MM.1S (cell line): ENCODE data around the gene PADI1.
A peak's percentile ranks its signal among the peaks of the same experiment; 100 is the strongest.

Source experiments
- DNase-seq: peaks from one replicate; pipeline ENCODE4 v3.0.0-alpha.2; 2015
- H2AFZ ChIP-seq: fragments of 300-600 bp; sonication (generic); 2 replicates; pipeline ENCODE4 v1.6.0; 2016; ENCODE audit warnings: antibody characterized with exemption, low read length
- H3F3A ChIP-seq: fragments of 300-600 bp; sonication (generic); 2 replicates; pipeline ENCODE4 v1.6.1; 2016; ENCODE audit warnings: mild to moderate bottlenecking, antibody characterized with exemption, low read length, moderate library complexity, mixed read lengths; ENCODE audit not compliant: insufficient read depth
- H3K27ac ChIP-seq: fragments of 300-600 bp; sonication (generic); 2 replicates; pipeline ENCODE4 v1.5.1; 2016; ENCODE audit warnings: mild to moderate bottlenecking, low read length
- H3K27me3 ChIP-seq: fragments of 300-600 bp; sonication (generic); replicated peaks from 2 replicates; pipeline ENCODE4 v1.6.0; 2016; ENCODE audit warnings: low read length; ENCODE audit not compliant: insufficient read depth
- H3K36me3 ChIP-seq: fragments of 300-600 bp; sonication (generic); replicated peaks from 2 replicates; pipeline ENCODE4 v1.6.1; 2016; ENCODE audit warnings: mild to moderate bottlenecking, low read length, mixed read lengths; ENCODE audit not compliant: insufficient read depth
- H3K4me1 ChIP-seq: fragments of 300-600 bp; sonication (generic); 2 replicates; pipeline ENCODE4 v1.6.1; 2016; ENCODE audit warnings: low read length, mixed read lengths
- H3K4me2 ChIP-seq: fragments of 300-600 bp; sonication (generic); 2 replicates; pipeline ENCODE4 v1.6.0; 2016; ENCODE audit warnings: low read depth, low read length
- H3K4me3 ChIP-seq: fragments of 300-600 bp; sonication (generic); 2 replicates; pipeline ENCODE4 v1.5.1; 2016; ENCODE audit warnings: low read length, mixed read lengths
- H3K79me2 ChIP-seq: fragments of 300-600 bp; sonication (generic); 2 replicates; pipeline ENCODE4 v1.6.1; 2016; ENCODE audit warnings: mixed run types, low read length, mixed read lengths
- H3K9ac ChIP-seq: fragments of 300-600 bp; sonication (generic); 2 replicates; pipeline ENCODE4 v1.6.1; 2016; ENCODE audit warnings: low read length, mixed read lengths
- H3K9me2 ChIP-seq: fragments of 300-600 bp; sonication (generic); replicated peaks from 2 replicates; pipeline ENCODE4 v1.6.1; 2016; ENCODE audit warnings: mild to moderate bottlenecking, low read length, mixed read lengths; ENCODE audit not compliant: insufficient read depth
- H3K9me3 ChIP-seq: fragments of 300-600 bp; sonication (generic); replicated peaks from 2 replicates; pipeline ENCODE4 v1.6.1; 2016; ENCODE audit warnings: mild to moderate bottlenecking, low read length, mixed read lengths; ENCODE audit not compliant: insufficient read depth
- H4K20me1 ChIP-seq: fragments of 300-600 bp; sonication (generic); 2 replicates; pipeline ENCODE4 v1.6.1; 2016; ENCODE audit warnings: mild to moderate bottlenecking, low read length, moderate library complexity, mixed read lengths; ENCODE audit not compliant: insufficient read depth
- EZH2 ChIP-seq: fragments of 300-600 bp; sonication (generic); optimal IDR thresholded peaks from 2 replicates; pipeline ENCODE3; 2017; ENCODE audit warnings: low read depth, mild to moderate bottlenecking, antibody characterized with exemption, low read length, mixed read lengths
- EZH2phosphoT487 ChIP-seq: fragments of 300-600 bp; sonication (generic); IDR thresholded peaks from 2 replicates; pipeline ENCODE4 v1.6.1; 2018; ENCODE audit warnings: antibody characterized with exemption, low read length
- TF ChIP-seq, protein P1 (sequence below): fragments of 300-600 bp; sonication (generic); IDR thresholded peaks from 2 replicates; pipeline ENCODE4 v1.5.1; 2016; ENCODE audit warnings: antibody characterized with exemption, low read length, mixed read lengths

PADI1 gene

DNA sequence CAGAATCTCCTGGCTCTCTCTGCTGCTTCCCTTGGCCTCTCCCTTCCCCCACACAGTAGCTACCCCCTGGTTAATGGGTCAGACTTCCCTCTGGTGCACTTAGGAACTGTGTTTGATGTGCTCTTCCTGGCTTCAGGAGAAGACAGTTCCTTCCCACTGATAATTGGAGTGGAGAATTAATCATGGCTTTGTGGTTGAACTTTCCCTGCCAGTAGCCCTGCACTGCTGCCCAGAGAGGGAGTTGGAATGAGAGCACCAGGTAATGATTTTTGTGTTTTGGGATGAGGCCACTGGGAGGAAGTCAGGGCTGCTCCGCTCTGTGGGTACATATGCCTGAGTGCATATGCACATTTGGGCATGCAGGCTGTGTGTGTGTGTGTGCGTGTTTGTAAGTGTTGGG is 46.0 kb upstream of the PADI1 start:
- no peak overlapping the region for H3K9ac ChIP-seq
- no peak overlapping the region for H3K27ac ChIP-seq
- H3K4me3 ChIP-seq: no peak overlapping the region
- H3F3A ChIP-seq: no peaks in the 10 kb centered on the region
- no peaks in the 10 kb centered on the region for H3K4me1 ChIP-seq
- DNase-seq: no peak
- H3K27me3 ChIP-seq: peaks cover 49% of the 10 kb centered on the region
- H3K4me2 ChIP-seq: no peak overlapping the region
- H3K9me3 ChIP-seq: no peaks in the 10 kb centered on the region
- no peaks in the 10 kb centered on the region for H3K9me2 ChIP-seq
- H3K79me2 ChIP-seq: no peaks in the 10 kb centered on the region
- no peaks in the 10 kb centered on the region for H4K20me1 ChIP-seq
- H2AFZ ChIP-seq: no peak overlapping the region
- no peaks in the 10 kb centered on the region for H3K36me3 ChIP-seq
- TF ChIP-seq EZH2phosphoT487 (no peak), EZH2 (no peak)
- TF ChIP-seq, protein P1, sequence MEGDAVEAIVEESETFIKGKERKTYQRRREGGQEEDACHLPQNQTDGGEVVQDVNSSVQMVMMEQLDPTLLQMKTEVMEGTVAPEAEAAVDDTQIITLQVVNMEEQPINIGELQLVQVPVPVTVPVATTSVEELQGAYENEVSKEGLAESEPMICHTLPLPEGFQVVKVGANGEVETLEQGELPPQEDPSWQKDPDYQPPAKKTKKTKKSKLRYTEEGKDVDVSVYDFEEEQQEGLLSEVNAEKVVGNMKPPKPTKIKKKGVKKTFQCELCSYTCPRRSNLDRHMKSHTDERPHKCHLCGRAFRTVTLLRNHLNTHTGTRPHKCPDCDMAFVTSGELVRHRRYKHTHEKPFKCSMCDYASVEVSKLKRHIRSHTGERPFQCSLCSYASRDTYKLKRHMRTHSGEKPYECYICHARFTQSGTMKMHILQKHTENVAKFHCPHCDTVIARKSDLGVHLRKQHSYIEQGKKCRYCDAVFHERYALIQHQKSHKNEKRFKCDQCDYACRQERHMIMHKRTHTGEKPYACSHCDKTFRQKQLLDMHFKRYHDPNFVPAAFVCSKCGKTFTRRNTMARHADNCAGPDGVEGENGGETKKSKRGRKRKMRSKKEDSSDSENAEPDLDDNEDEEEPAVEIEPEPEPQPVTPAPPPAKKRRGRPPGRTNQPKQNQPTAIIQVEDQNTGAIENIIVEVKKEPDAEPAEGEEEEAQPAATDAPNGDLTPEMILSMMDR: no peak

- H3K27me3 ChIP-seq: peaks cover 61% of the 10 kb centered on the region
- H3K9ac ChIP-seq: no peak overlapping the region
- H3K4me1 ChIP-seq: no peaks in the 10 kb centered on the region
- H3K27ac ChIP-seq: no peak overlapping the region
- no peaks in the 10 kb centered on the region for H4K20me1 ChIP-seq
- no peaks in the 10 kb centered on the region for H3K9me3 ChIP-seq
- H3K9me2 ChIP-seq: no peaks in the 10 kb centered on the region
- no peaks in the 10 kb centered on the region for H3K36me3 ChIP-seq
- peak; percentile 15 for DNase-seq
- H2AFZ ChIP-seq: no peak overlapping the region
- peak overlapping the region; percentile 21; the same call in 1 of the 2 replicates for H3K4me2 ChIP-seq
- H3F3A ChIP-seq: no peaks in the 10 kb centered on the region
- no peak overlapping the region for H3K4me3 ChIP-seq
- H3K79me2 ChIP-seq: no peaks in the 10 kb centered on the region
- TF ChIP-seq EZH2phosphoT487 (no peak), EZH2 (no peak)
- TF ChIP-seq, protein P1: no peak
These were observed 43.7 kb upstream of the PADI1 start for GRCh38 chr1:17161137-17161740.

GRCh38 chr1:17161926-17162800 is 42.8 kb upstream of the PADI1 start:
- Histone ChIP-seq H3K9ac (no peak overlapping the region), H3K9me3 (no peaks in the 10 kb centered on the region), H3K4me2 (no peak overlapping the region), H4K20me1 (no peaks in the 10 kb centered on the region), H3K36me3 (no peaks in the 10 kb centered on the region), H2AFZ (no peak overlapping the region), H3K4me3 (no peak overlapping the region), H3K9me2 (no peaks in the 10 kb centered on the region), H3K4me1 (no peaks in the 10 kb centered on the region), H3K79me2 (no peaks in the 10 kb centered on the region), H3K27ac (no peak overlapping the region), H3F3A (no peaks in the 10 kb centered on the region), H3K27me3 (peaks cover 68% of the 10 kb centered on the region)
- no peak for DNase-seq
- TF ChIP-seq EZH2 (no peak), EZH2phosphoT487 (no peak)
- TF ChIP-seq, protein P1: no peak
